H9 (cell line): ENCODE data around the gene ROBO2. TPM values are rescaled to one million over a fixed set of nuclear protein-coding genes. Genes with fewer than 3 reads are reported as not detected.

ENCODE experiments used
- DNase-seq: peaks from one replicate; pipeline ENCODE4 v3.0.0-alpha.2; 2017
- H2AFZ ChIP-seq: one replicate; pipeline ENCODE4 v1.6.1; 2013; ENCODE audit warnings: mild to moderate bottlenecking, low read length, control low read depth, moderate library complexity
- H2AK5ac ChIP-seq: 2 replicates; pipeline ENCODE4 v1.6.1; 2013; ENCODE audit warnings: low read length, control low read depth, mixed read lengths; ENCODE audit not compliant: insufficient read length
- H2BK120ac ChIP-seq: one replicate; pipeline ENCODE4 v1.6.1; 2013; ENCODE audit warnings: low read depth, mild to moderate bottlenecking, low read length, control low read depth, inconsistent platforms; ENCODE audit not compliant: poor library complexity, severe bottlenecking
- H2BK12ac ChIP-seq: 2 replicates; pipeline ENCODE4 v1.6.1; 2013; ENCODE audit warnings: low read length, control low read depth, mixed read lengths, low read depth; ENCODE audit not compliant: insufficient read length
- H2BK15ac ChIP-seq: 2 replicates; pipeline ENCODE4 v1.6.1; 2013; ENCODE audit warnings: low read depth, low read length, control low read depth
- H2BK20ac ChIP-seq: one replicate; pipeline ENCODE4 v1.6.1; 2013; ENCODE audit warnings: low read depth, mild to moderate bottlenecking, low read length, control low read depth, inconsistent platforms; ENCODE audit not compliant: poor library complexity, severe bottlenecking
- H2BK5ac ChIP-seq: 2 replicates; pipeline ENCODE4 v1.6.1; 2013; ENCODE audit warnings: low read length, control low read depth, mixed read lengths; ENCODE audit not compliant: insufficient read length
- H3K14ac ChIP-seq: 2 replicates; pipeline ENCODE4 v1.6.1; 2013; ENCODE audit warnings: low read length, control low read depth; ENCODE audit not compliant: insufficient read depth
- H3K18ac ChIP-seq: 2 replicates; pipeline ENCODE4 v1.6.1; 2013; ENCODE audit warnings: low read depth, mild to moderate bottlenecking, mixed read lengths, low read length, control low read depth; ENCODE audit not compliant: insufficient read length
- H3K23ac ChIP-seq: 2 replicates; pipeline ENCODE4 v1.6.1; 2013; ENCODE audit warnings: low read length, control low read depth, mixed read lengths, low read depth; ENCODE audit not compliant: insufficient read length
- H3K23me2 ChIP-seq: 2 replicates; pipeline ENCODE4 v1.6.1; 2013; ENCODE audit warnings: low read depth, mild to moderate bottlenecking, mixed read lengths, low read length, control low read depth; ENCODE audit not compliant: insufficient read length, poor library complexity, severe bottlenecking
- H3K27ac ChIP-seq: 2 replicates; pipeline ENCODE4 v1.5.1; 2013; ENCODE audit warnings: low read length, control low read depth, mixed read lengths, low read depth; ENCODE audit not compliant: insufficient read length
- H3K27me3 ChIP-seq: 2 replicates; pipeline ENCODE4 v1.6.1; 2013; ENCODE audit warnings: low read length, control low read depth, inconsistent platforms; ENCODE audit not compliant: insufficient read depth
- H3K4ac ChIP-seq: 2 replicates; pipeline ENCODE4 v1.6.1; 2013; ENCODE audit warnings: low read depth, mild to moderate bottlenecking, control low read depth, inconsistent platforms, low read length, moderate library complexity
- H3K4me1 ChIP-seq: 2 replicates; pipeline ENCODE4 v1.6.1; 2013; ENCODE audit warnings: low read length, control low read depth, inconsistent platforms; ENCODE audit not compliant: insufficient read depth
- H3K4me2 ChIP-seq: 2 replicates; pipeline ENCODE4 v1.6.1; 2013; ENCODE audit warnings: low read length, control low read depth, mixed read lengths; ENCODE audit not compliant: insufficient read length, insufficient read depth
- H3K56ac ChIP-seq: 2 replicates; pipeline ENCODE4 v1.6.1; 2013; ENCODE audit warnings: low read depth, mild to moderate bottlenecking, mixed read lengths, low read length, control low read depth; ENCODE audit not compliant: insufficient read length
- H3K79me1 ChIP-seq: 2 replicates; pipeline ENCODE4 v1.6.1; 2013; ENCODE audit warnings: low read depth, mild to moderate bottlenecking, moderate library complexity, low read length, control low read depth, inconsistent platforms; ENCODE audit not compliant: insufficient read depth, poor library complexity, severe bottlenecking
- H3K79me2 ChIP-seq: 2 replicates; pipeline ENCODE4 v1.6.1; 2013; ENCODE audit warnings: low read length, control low read depth, inconsistent platforms; ENCODE audit not compliant: insufficient read depth
- H3K9ac ChIP-seq: 2 replicates; pipeline ENCODE4 v1.6.1; 2013; ENCODE audit warnings: low read length, control low read depth, mixed read lengths; ENCODE audit not compliant: insufficient read length; ENCODE audit errors: extremely low read depth
- H3K9me3 ChIP-seq: one replicate; pipeline ENCODE4 v1.6.1; 2013; ENCODE audit warnings: low read depth, low read length, inconsistent platforms; ENCODE audit not compliant: control insufficient read depth
- H3T11ph ChIP-seq: one replicate; pipeline ENCODE4 v1.6.1; 2013; ENCODE audit warnings: mild to moderate bottlenecking, low read length, control low read depth, inconsistent platforms
- H4K20me1 ChIP-seq: one replicate; pipeline ENCODE4 v1.6.1; 2013; ENCODE audit not compliant: control insufficient read depth, insufficient read length, insufficient read depth
- H4K5ac ChIP-seq: 2 replicates; pipeline ENCODE4 v1.6.1; 2013; ENCODE audit warnings: low read depth, mild to moderate bottlenecking, mixed read lengths, low read length, control low read depth; ENCODE audit not compliant: insufficient read length
- H4K8ac ChIP-seq: replicated peaks from 2 replicates; pipeline ENCODE4 v1.6.1; 2013; ENCODE audit warnings: low read length, control low read depth, mixed read lengths, low read depth; ENCODE audit not compliant: insufficient read length
- H4K91ac ChIP-seq: 2 replicates; pipeline ENCODE4 v1.6.1; 2013; ENCODE audit warnings: low read depth, mild to moderate bottlenecking, moderate library complexity, mixed read lengths, low read length, control low read depth; ENCODE audit not compliant: insufficient read length
- H3K27ac Mint-ChIP-seq, 3 experiments: 2 replicates in 2 of 3; 3 replicates in 1 of 3; pipeline ENCODE4 v1.8.0; 2020 to 2021; ENCODE audit warnings: mixed read lengths in 3 of 3, mild to moderate bottlenecking in 1 of 3, moderate library complexity in 1 of 3
- H3K27me3 Mint-ChIP-seq: 2 replicates; pipeline ENCODE4 v1.8.0; 2021; ENCODE audit warnings: low read depth, mild to moderate bottlenecking, moderate library complexity, mixed read lengths
- H3K36me3 Mint-ChIP-seq, 3 experiments: 2 replicates in 2 of 3; 3 replicates in 1 of 3; pipeline ENCODE4 v1.8.0; 2020 to 2021; ENCODE audit warnings: low read depth in 3 of 3, mixed read lengths in 3 of 3; ENCODE audit not compliant: insufficient read depth in 1 of 3
- H3K4me1 Mint-ChIP-seq, 2 experiments: 2 replicates each; pipeline ENCODE4 v1.8.0; 2020; ENCODE audit warnings: mixed read lengths in 2 of 2
- H3K4me3 Mint-ChIP-seq, 2 experiments: 2 replicates in 1 of 2; 3 replicates in 1 of 2; pipeline ENCODE4 v1.8.0; 2020 to 2021; ENCODE audit warnings: mild to moderate bottlenecking in 2 of 2, mixed read lengths in 2 of 2, moderate library complexity in 1 of 2
- H3K9me3 Mint-ChIP-seq, 2 experiments: 2 replicates in 1 of 2; 3 replicates in 1 of 2; pipeline ENCODE4 v1.8.0; 2020; ENCODE audit warnings: mild to moderate bottlenecking in 2 of 2, mixed read lengths in 2 of 2, moderate library complexity in 1 of 2
- WGBS: extraction: QIAGEN DNeasy Blood & Tissue Kit; methylation state at CpG from one replicate; pipeline ENCODE4 v1.1.7; 2013; ENCODE audit warnings: missing lambda C conversion rate, low lambda C conversion rate, mixed read lengths; ENCODE audit not compliant: insufficient read length; ENCODE audit errors: extremely low coverage; 5-methylcytosine and 5-hydroxymethylcytosine counted together
- total RNA-seq: library from RNA; stranded (reverse); gene quantifications from 2 replicates; pipeline ENCODE4 v1.2.1, GENCODE V29; 2021
- TF ChIP-seq, protein P1 (sequence below): fragments of 200-600 bp; sonication (generic); conservative IDR thresholded peaks from 3 replicates; pipeline ENCODE4 v1.8.0; 2021; ENCODE audit warnings: antibody characterized with exemption, mild to moderate bottlenecking

Gene ROBO2
- total RNA-seq, 1 experiment from 2014 or later, result 2.3 TPM

DNA sequence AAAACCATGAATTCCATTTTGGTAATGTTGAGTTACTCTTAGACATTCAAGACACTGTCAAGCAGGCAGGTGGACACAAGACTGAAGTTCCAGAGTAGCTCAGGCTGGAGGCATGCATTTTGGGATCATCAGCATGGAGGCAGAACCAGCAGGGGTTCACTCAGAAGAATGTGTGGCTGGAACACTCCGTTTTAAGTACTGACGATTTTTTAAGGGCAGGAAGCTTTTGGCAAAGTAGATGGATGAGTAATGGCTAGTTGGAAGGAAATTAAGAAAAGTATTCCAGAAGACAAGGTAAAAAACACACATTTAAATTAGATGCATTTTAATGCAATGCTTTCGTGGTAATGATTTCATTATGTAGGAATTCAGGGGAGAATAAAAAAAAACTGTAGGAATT lies 420.4 kb downstream of the ROBO2 start:
- TF ChIP-seq, protein P1, sequence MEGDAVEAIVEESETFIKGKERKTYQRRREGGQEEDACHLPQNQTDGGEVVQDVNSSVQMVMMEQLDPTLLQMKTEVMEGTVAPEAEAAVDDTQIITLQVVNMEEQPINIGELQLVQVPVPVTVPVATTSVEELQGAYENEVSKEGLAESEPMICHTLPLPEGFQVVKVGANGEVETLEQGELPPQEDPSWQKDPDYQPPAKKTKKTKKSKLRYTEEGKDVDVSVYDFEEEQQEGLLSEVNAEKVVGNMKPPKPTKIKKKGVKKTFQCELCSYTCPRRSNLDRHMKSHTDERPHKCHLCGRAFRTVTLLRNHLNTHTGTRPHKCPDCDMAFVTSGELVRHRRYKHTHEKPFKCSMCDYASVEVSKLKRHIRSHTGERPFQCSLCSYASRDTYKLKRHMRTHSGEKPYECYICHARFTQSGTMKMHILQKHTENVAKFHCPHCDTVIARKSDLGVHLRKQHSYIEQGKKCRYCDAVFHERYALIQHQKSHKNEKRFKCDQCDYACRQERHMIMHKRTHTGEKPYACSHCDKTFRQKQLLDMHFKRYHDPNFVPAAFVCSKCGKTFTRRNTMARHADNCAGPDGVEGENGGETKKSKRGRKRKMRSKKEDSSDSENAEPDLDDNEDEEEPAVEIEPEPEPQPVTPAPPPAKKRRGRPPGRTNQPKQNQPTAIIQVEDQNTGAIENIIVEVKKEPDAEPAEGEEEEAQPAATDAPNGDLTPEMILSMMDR, result no peak
- Histone ChIP-seq H3K4ac (no peak overlapping the region), H2AFZ (no peak overlapping the region), H4K20me1 (no peaks in the 10 kb centered on the region), H4K91ac (no peak overlapping the region), H2BK15ac (no peak overlapping the region), H3K27ac (no peak overlapping the region), H4K8ac (no peak overlapping the region), H4K5ac (no peak overlapping the region), H2BK5ac (no peak overlapping the region), H3K9me3 (no peaks in the 10 kb centered on the region), H3K14ac (no peak overlapping the region), H3K79me2 (no peaks in the 10 kb centered on the region), H3K56ac (no peak overlapping the region), H3K4me1 (peaks cover 3% of the 10 kb centered on the region; the same call in 1 of the 2 replicates), H2BK12ac (no peak overlapping the region), H3K9ac (no peak overlapping the region), H2BK120ac (no peak overlapping the region), H3K23me2 (no peaks in the 10 kb centered on the region), H3T11ph (no peak overlapping the region), H3K27me3 (no peaks in the 10 kb centered on the region), H3K18ac (no peak overlapping the region), H3K4me2 (no peak overlapping the region), H2AK5ac (no peak overlapping the region), H3K23ac (no peak overlapping the region), H3K79me1 (no peaks in the 10 kb centered on the region), H2BK20ac (no peak overlapping the region)
- Mint-ChIP-seq H3K27me3 (no peaks in the 10 kb centered on the region), H3K27ac (no peak overlapping the region), H3K4me1 (0 out of 4 replicates have a peak, but pooled peaks cover 0 to 4% of the 10 kb centered on the region in 2 experiments), H3K9me3 (no peaks in the 10 kb centered on the region), H3K36me3 (0 out of 7 replicates have a peak, but pooled peaks cover 0 to 1% (median 0%) of the 10 kb centered on the region in 3 experiments), H3K4me3 (no peak overlapping the region)
- DNase-seq, result no peak
- WGBS, result no CpG with 5 or more reads among the region's 3 CpGs
